Measurements from ENCODE around the gene MEIOSIN.

Gene MEIOSIN

DNA sequence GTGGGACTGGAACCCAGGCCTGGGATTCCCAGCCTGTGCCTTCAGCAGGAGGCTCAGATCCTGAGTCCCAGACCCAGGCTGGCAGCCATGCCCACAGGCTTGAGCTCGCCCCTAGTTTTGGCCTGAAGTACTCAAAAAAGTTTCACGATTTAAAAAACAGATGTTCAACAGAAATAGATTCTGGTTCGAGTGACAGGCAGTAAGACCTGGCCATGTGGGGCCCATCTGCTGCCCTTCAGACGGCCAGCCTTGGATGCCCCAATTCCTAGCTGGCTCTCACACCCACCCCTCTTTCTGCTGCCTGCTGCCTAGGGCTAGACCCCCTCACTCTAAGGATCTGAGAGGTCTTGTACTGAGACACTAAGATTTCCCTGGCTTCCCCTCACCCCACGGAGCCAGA, 51.9 kb downstream of the MEIOSIN start:
- no peak for TF ChIP-seq TAF1 (IDR thresholded peaks at IDR 0.05; ENCODE audit: low read depth)

DNA sequence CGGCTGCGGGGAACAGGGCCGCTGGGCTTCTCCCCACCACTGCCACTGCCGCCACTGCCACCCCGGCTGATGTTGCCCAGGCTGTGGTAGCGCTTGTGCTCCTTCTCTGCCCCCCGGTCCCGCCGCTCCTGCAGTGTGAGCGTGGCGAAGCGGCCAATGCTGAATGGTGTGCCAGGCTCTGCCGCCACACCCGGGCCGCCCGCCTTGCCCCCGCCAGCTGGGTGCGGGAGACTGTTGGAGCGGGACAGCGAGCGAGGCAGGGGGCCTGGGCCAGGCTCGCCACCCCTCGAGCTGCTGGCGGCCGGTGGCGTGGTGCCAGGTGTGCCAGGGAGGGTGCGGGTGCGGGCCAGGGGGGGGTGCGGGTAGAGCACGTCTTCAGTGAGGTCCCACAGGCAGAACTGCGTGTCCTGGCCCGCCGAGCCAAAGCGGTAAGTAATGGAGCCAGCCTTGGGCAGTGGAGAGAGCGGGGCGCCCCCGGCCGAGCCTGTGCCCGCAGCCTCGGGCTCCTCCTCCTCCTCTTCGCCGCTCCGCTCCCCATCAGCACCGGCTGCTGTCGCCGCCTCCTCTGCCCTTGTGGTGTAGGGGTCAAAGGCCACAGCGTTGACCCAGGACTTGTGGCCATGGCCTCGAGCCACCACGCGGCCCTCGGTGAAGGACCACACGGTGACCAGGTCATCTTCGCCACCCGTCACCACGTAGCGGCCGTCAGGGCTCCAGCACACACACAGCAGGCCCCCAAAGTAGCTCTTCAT, 52.7 kb downstream of the MEIOSIN start:
- TF ChIP-seq RAD21 (IDR thresholded peaks at IDR 0.05; ENCODE audit: low read depth) (no peak), TCF12 (IDR thresholded peaks at IDR 0.05; ENCODE audit: low read depth) (no peak), ZBTB7A (IDR thresholded peaks at IDR 0.05; ENCODE audit: low read depth) (no peak), EP300 (IDR thresholded peaks at IDR 0.05; ENCODE audit: borderline replicate concordance) (no peak), TAF1 (IDR thresholded peaks at IDR 0.05; ENCODE audit: low read depth) (no peak), NFIC (IDR thresholded peaks at IDR 0.05) (no peak), YY1 (IDR thresholded peaks at IDR 0.05; ENCODE audit: low read depth) (no peak), TEAD4 (IDR thresholded peaks at IDR 0.05) (no peak), EGR1 (IDR thresholded peaks at IDR 0.05) (no peak), FOXM1 (IDR thresholded peaks at IDR 0.05; ENCODE audit: borderline replicate concordance, low read depth) (no peak), CREB1 (IDR thresholded peaks at IDR 0.05; ENCODE audit: low read depth) (no peak), CEBPB (IDR thresholded peaks at IDR 0.05) (no peak)
- TF ChIP-seq, protein P1, sequence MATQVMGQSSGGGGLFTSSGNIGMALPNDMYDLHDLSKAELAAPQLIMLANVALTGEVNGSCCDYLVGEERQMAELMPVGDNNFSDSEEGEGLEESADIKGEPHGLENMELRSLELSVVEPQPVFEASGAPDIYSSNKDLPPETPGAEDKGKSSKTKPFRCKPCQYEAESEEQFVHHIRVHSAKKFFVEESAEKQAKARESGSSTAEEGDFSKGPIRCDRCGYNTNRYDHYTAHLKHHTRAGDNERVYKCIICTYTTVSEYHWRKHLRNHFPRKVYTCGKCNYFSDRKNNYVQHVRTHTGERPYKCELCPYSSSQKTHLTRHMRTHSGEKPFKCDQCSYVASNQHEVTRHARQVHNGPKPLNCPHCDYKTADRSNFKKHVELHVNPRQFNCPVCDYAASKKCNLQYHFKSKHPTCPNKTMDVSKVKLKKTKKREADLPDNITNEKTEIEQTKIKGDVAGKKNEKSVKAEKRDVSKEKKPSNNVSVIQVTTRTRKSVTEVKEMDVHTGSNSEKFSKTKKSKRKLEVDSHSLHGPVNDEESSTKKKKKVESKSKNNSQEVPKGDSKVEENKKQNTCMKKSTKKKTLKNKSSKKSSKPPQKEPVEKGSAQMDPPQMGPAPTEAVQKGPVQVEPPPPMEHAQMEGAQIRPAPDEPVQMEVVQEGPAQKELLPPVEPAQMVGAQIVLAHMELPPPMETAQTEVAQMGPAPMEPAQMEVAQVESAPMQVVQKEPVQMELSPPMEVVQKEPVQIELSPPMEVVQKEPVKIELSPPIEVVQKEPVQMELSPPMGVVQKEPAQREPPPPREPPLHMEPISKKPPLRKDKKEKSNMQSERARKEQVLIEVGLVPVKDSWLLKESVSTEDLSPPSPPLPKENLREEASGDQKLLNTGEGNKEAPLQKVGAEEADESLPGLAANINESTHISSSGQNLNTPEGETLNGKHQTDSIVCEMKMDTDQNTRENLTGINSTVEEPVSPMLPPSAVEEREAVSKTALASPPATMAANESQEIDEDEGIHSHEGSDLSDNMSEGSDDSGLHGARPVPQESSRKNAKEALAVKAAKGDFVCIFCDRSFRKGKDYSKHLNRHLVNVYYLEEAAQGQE (IDR thresholded peaks at IDR 0.05; ENCODE audit: low read depth): no peak
- TF ChIP-seq, protein P2, sequence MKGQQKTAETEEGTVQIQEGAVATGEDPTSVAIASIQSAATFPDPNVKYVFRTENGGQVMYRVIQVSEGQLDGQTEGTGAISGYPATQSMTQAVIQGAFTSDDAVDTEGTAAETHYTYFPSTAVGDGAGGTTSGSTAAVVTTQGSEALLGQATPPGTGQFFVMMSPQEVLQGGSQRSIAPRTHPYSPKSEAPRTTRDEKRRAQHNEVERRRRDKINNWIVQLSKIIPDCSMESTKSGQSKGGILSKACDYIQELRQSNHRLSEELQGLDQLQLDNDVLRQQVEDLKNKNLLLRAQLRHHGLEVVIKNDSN (IDR thresholded peaks at IDR 0.05): no peak
- TF ChIP-seq, protein P3, sequence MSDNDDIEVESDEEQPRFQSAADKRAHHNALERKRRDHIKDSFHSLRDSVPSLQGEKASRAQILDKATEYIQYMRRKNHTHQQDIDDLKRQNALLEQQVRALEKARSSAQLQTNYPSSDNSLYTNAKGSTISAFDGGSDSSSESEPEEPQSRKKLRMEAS (IDR thresholded peaks at IDR 0.05): no peak

DNA sequence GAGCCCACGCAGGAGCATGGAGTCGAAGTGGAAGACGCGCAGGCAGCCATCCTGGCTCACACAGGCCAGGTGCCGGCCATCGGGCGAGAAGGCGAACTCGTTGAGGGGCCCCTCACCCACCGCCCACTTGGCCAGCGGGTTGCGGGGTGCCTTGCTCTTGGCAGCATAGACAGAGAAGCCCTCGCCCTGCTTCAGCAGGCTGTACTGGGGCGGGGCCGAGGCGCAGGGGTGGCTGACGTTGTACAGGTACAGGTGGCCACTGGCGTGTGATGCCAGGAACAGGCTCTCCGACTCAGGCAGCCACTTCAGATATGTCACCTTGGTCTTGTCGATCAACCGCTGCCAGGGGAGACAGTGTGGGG, 53.3 kb downstream of the MEIOSIN start:
- TF ChIP-seq TAF1 (IDR thresholded peaks at IDR 0.05; ENCODE audit: low read depth): no peak
- no peak for TF ChIP-seq CREB1 (IDR thresholded peaks at IDR 0.05; ENCODE audit: low read depth)

DNA sequence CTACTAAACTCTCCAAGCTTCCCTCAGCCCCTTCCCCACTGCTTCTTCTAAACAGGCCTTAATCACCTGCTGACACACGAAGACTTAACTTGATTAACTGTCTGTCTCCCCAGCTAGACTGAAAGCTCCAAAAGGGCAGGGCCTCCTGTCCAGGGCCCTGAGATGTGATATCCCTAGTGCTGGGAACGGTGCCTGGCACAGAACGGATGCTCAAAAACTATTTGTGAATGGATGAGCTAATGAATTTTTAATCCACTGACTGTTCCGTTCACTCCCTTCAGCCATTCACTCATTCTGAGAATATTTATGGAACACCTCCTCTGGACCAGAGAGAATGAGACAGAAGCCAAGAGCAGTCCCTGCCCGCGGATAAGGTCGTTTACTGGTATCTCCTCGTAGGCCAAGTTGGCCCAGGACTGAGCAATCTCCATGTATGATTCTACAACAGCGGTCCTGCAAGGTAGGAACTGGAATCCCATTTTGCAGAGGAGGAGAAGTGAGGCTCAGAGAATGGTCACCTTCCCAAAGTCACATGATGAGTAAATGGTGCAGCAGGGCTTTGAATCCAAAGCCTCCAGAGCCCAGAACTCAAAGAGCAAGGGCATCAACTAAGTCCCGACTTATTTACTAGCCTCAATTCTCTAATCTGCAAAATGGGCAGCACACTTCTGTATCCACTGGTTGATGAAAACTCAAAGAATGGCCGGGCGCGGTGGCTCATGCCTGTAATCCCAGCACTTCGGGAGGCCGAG, 56.0 kb downstream of the MEIOSIN start:
- TF ChIP-seq, protein P2 (IDR thresholded peaks at IDR 0.05): no peak
- TF ChIP-seq, protein P3 (IDR thresholded peaks at IDR 0.05): no peak
- no peak for TF ChIP-seq NFIC (IDR thresholded peaks at IDR 0.05)
- no peak for TF ChIP-seq ZBTB7A (IDR thresholded peaks at IDR 0.05; ENCODE audit: low read depth)
- TF ChIP-seq FOXM1 (IDR thresholded peaks at IDR 0.05; ENCODE audit: borderline replicate concordance, low read depth): no peak

DNA sequence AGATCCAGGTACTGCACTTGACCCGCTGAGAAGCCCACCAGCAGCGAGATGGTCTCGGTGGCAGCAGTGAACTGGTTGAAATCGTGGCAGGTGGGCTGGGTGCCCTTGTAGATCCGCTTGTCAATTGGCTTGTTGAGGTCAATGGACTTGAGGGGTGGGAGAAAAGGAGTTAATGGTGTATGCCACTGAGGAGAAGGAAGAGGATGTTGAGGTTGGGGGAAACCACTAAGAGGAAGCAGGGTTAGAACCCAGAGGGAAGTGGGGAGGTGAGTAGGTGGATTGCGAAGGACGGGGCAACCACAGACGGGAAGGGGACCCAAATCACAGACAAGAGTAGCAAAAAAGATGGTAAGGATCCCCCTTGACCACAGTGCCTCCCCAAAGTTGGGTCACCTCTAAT, 57.7 kb downstream of the MEIOSIN start:
- TF ChIP-seq EGR1 (IDR thresholded peaks at IDR 0.05): no peak
- TF ChIP-seq FOXM1 (IDR thresholded peaks at IDR 0.05; ENCODE audit: borderline replicate concordance, low read depth): no peak
- TF ChIP-seq TCF12 (IDR thresholded peaks at IDR 0.05; ENCODE audit: low read depth): no peak
- TF ChIP-seq, protein P3 (IDR thresholded peaks at IDR 0.05): no peak
- no peak for TF ChIP-seq TEAD4 (IDR thresholded peaks at IDR 0.05)
- TF ChIP-seq ZBTB7A (IDR thresholded peaks at IDR 0.05; ENCODE audit: low read depth): no peak
- TF ChIP-seq, protein P1 (IDR thresholded peaks at IDR 0.05; ENCODE audit: low read depth): no peak
- TF ChIP-seq CREB1 (IDR thresholded peaks at IDR 0.05; ENCODE audit: low read depth): no peak
- TF ChIP-seq YY1 (IDR thresholded peaks at IDR 0.05; ENCODE audit: low read depth): no peak
- TF ChIP-seq, protein P2 (IDR thresholded peaks at IDR 0.05): no peak
- TF ChIP-seq EP300 (IDR thresholded peaks at IDR 0.05; ENCODE audit: borderline replicate concordance): no peak
- TF ChIP-seq TAF1 (IDR thresholded peaks at IDR 0.05; ENCODE audit: low read depth): no peak
- no peak for TF ChIP-seq RAD21 (IDR thresholded peaks at IDR 0.05; ENCODE audit: low read depth)
- no peak for TF ChIP-seq NFIC (IDR thresholded peaks at IDR 0.05)
